ENCODE data around the gene KIRREL2.
"Not testable (repeated sequence)": the region's sequence is repeated elsewhere in the genome, so short reads cannot be mapped to it uniquely, and the experiment has no call there.

Gene KIRREL2

GRCh38 chr19:35899547-35900214, 43.0 kb downstream of the KIRREL2 start:
- DNase-seq, result peak; percentile 92

GRCh38 chr19:35901055-35901644, 44.4 kb downstream of the KIRREL2 start:
- no peak for DNase-seq

- DNase-seq, result peak; percentile 74
Measured at GRCh38 chr19:35901854-35902661, 45.3 kb downstream of the KIRREL2 start, which contains the start of gene HCST. HCST (plus strand) TSS chr19:35902529; CDS start chr19:35902594, 65 bp downstream.

GRCh38 chr19:35902870-35903475, 46.3 kb downstream of the KIRREL2 start:
- DNase-seq, result peak; percentile 24

- DNase-seq, result peak; percentile 94
Measured at GRCh38 chr19:35903550-35904179, 47.0 kb downstream of the KIRREL2 start.

- peak; percentile 1 for DNase-seq
Measured at GRCh38 chr19:35904311-35905068, 47.8 kb downstream of the KIRREL2 start.

GRCh38 chr19:35905178-35905727, 48.5 kb downstream of the KIRREL2 start:
- no peak for DNase-seq

- no peak for DNase-seq
Measured at GRCh38 chr19:35907377-35907745, 50.6 kb downstream of the KIRREL2 start.

GRCh38 chr19:35908010-35908441, 51.3 kb downstream of the KIRREL2 start, which contains the start of gene TYROBP:
TYROBP (minus strand) TSS chr19:35908295; CDS start chr19:35908228, 67 bp downstream.
- peak; percentile 3 for DNase-seq

- DNase-seq, result peak; percentile 53
Measured at GRCh38 chr19:35908973-35909683, 52.4 kb downstream of the KIRREL2 start.

- DNase-seq, result no peak
Measured at GRCh38 chr19:35909684-35910035, 52.9 kb downstream of the KIRREL2 start.

- not testable (repeated sequence) for DNase-seq
Measured at GRCh38 chr19:35910355-35910754, 53.6 kb downstream of the KIRREL2 start.

GRCh38 chr19:35911173-35911572, 54.5 kb downstream of the KIRREL2 start:
- DNase-seq, result no peak

GRCh38 chr19:35911790-35912189, 55.1 kb downstream of the KIRREL2 start:
- DNase-seq, result peak; percentile 4

- no peak for DNase-seq
Measured at GRCh38 chr19:35913589-35913988, 56.9 kb downstream of the KIRREL2 start.

- no peak for DNase-seq
Measured at GRCh38 chr19:35915443-35915842, 58.7 kb downstream of the KIRREL2 start.
